ENCODE results near the gene IPPK. TPM values are rescaled to one million over a fixed set of nuclear protein-coding genes. Genes with fewer than 3 reads are reported as not detected.

Gene IPPK
- total RNA-seq, 1 experiment from 2014 or later = 10.6 TPM

DNA sequence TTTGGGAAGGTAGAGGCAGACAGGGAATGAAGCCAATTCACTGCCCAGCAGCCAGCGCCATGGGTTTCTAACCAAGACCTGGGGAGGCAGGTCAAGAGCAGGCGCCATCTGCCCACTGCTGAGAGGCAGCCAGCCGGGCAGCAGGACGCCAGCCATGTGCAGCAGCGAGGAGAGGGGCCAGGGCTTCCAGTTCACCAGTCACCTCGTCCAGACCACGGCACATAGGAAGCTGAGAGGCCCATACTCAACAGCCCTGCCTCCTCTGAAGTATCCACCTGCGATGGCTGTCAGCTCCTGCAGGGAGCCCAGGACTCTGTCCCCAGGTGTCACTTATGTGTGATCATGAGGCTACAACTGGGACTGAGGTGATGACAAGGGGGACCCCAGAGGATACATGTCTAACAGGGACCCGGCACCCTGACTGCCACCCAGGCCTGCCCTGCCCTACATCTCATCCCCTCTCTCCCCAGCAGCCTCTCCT is 30.1 kb downstream of the IPPK start:
- H3K4me3 ChIP-seq (ENCODE audit: low read length) = no peak overlapping the region
- no peaks in the 10 kb centered on the region for H3K27me3 ChIP-seq (ENCODE audit: low read length)
- ChIA-PET POLR2A (ENCODE audit: unreplicated experiment) (no interaction called here), CTCF (no interaction called here)
- no peak for DNase-seq
- no peaks in the 10 kb centered on the region for H4K20me1 ChIP-seq (ENCODE audit: low read length)
- H3K36me3 ChIP-seq (ENCODE audit: low read depth, low read length) = peaks cover 7% of the 10 kb centered on the region; the same call in 1 of the 2 replicates
- H3K4me2 ChIP-seq (ENCODE audit: low read length) = no peak overlapping the region
- no TSS peak for BruUV-seq (replicated peaks)
- intact Hi-C loops (cut with micrococcal nuclease) = no loop called here
- no peaks in the 10 kb centered on the region for H3K9me3 ChIP-seq (ENCODE audit: low read length)
- H3K9ac ChIP-seq (ENCODE audit: low read length) = no peak overlapping the region
- no peaks in the 10 kb centered on the region for H3K9me2 ChIP-seq (replicated peaks; ENCODE audit: low read length)
- no peaks in the 10 kb centered on the region for H3K79me2 ChIP-seq (ENCODE audit: low read length)
- ATAC-seq = no peak
- no peaks in the 10 kb centered on the region for H3K4me1 ChIP-seq (ENCODE audit: insufficient read depth, low read length)
- H3K27ac ChIP-seq (ENCODE audit: low read length) = no peak overlapping the region
- TF ChIP-seq EZH2 (IDR thresholded peaks at IDR 0.05; ENCODE audit: low read length, unreplicated experiment) = no peak
- H3F3A ChIP-seq (ENCODE audit: low read length, unreplicated experiment) = no peaks in the 10 kb centered on the region
- H2AFZ ChIP-seq (ENCODE audit: low read length) = no peak overlapping the region

DNA sequence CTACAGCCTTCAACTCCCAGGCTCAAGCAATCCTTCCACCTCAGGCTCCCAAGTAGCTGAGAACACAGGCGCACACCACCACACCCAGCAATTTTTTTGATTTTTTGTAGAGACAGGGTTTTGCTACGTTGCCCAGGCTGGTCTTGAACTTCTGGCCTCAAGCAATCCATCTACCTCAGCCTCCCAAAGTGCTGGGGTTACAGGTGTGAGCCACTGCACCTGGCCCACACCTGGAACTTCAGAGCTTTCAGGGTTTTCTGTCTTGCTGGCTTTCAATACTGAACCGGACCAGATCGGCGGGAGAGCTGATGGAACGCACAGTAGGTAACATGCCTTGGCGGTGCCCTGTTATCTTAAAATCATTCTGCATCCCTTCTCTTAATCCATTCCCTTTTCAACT is 30.8 kb downstream of the IPPK start:
- Histone ChIP-seq H3K9me3 (ENCODE audit: low read length) (no peaks in the 10 kb centered on the region), H3K4me1 (ENCODE audit: insufficient read depth, low read length) (no peaks in the 10 kb centered on the region), H3K9me2 (replicated peaks; ENCODE audit: low read length) (no peaks in the 10 kb centered on the region), H3K79me2 (ENCODE audit: low read length) (no peaks in the 10 kb centered on the region), H2AFZ (ENCODE audit: low read length) (no peak overlapping the region), H3K27ac (ENCODE audit: low read length) (no peak overlapping the region), H3K4me3 (ENCODE audit: low read length) (no peak overlapping the region), H3K36me3 (ENCODE audit: low read depth, low read length) (peaks cover 10% of the 10 kb centered on the region; the same call in 1 of the 2 replicates), H3K9ac (ENCODE audit: low read length) (no peak overlapping the region), H3F3A (ENCODE audit: low read length, unreplicated experiment) (no peaks in the 10 kb centered on the region), H3K27me3 (ENCODE audit: low read length) (no peaks in the 10 kb centered on the region), H4K20me1 (ENCODE audit: low read length) (no peaks in the 10 kb centered on the region), H3K4me2 (ENCODE audit: low read length) (no peak overlapping the region)
- CTCF ChIA-PET = no interaction called here
- POLR2A ChIA-PET (ENCODE audit: unreplicated experiment) = no interaction called here
- no peak for TF ChIP-seq EZH2 (IDR thresholded peaks at IDR 0.05; ENCODE audit: low read length, unreplicated experiment)
- TF ChIP-seq EZH2phosphoT487 (IDR thresholded peaks at IDR 0.05; ENCODE audit: borderline replicate concordance, low read length) = no peak
- TF ChIP-seq, protein P1, sequence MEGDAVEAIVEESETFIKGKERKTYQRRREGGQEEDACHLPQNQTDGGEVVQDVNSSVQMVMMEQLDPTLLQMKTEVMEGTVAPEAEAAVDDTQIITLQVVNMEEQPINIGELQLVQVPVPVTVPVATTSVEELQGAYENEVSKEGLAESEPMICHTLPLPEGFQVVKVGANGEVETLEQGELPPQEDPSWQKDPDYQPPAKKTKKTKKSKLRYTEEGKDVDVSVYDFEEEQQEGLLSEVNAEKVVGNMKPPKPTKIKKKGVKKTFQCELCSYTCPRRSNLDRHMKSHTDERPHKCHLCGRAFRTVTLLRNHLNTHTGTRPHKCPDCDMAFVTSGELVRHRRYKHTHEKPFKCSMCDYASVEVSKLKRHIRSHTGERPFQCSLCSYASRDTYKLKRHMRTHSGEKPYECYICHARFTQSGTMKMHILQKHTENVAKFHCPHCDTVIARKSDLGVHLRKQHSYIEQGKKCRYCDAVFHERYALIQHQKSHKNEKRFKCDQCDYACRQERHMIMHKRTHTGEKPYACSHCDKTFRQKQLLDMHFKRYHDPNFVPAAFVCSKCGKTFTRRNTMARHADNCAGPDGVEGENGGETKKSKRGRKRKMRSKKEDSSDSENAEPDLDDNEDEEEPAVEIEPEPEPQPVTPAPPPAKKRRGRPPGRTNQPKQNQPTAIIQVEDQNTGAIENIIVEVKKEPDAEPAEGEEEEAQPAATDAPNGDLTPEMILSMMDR (conservative IDR thresholded peaks at IDR 0.05; ENCODE audit: low read depth, low read length) = no peak
- BruUV-seq (replicated peaks) = no TSS peak
- intact Hi-C loops (cut with micrococcal nuclease) = no loop called here
- no peak for DNase-seq
- no peak for ATAC-seq

DNA sequence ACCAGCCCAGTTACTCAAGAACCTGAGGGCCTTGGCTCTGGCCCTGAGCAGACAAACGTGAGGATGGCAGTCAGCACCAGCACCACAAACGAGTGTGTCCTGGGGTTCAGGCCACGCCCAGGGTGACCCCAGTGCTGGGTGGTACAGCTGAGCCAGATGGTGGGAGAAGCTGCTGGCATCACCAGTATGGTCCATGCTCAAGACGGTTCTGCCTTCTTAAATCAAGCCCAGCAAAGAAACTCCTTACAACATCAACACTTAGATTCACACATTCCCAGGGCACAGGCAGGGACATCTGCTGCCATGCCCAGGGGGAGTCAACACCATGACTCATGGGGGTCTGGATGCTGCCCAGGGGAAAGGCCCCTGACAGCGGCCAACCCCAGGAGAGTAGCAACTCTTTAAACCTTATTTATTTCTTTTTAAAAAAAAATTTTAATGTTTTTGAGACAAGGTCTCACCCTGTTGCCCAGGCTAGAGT is 31.3 kb downstream of the IPPK start:
- no peak overlapping the region for H3K4me3 ChIP-seq (ENCODE audit: low read length)
- H4K20me1 ChIP-seq (ENCODE audit: low read length) = no peaks in the 10 kb centered on the region
- H2AFZ ChIP-seq (ENCODE audit: low read length) = no peak overlapping the region
- no peaks in the 10 kb centered on the region for H3K27me3 ChIP-seq (ENCODE audit: low read length)
- ChIA-PET CTCF (no interaction called here), POLR2A (ENCODE audit: unreplicated experiment) (no interaction called here)
- BruUV-seq (replicated peaks) = no TSS peak
- H3K4me1 ChIP-seq (ENCODE audit: insufficient read depth, low read length) = no peaks in the 10 kb centered on the region
- H3K79me2 ChIP-seq (ENCODE audit: low read length) = no peaks in the 10 kb centered on the region
- no peak for ATAC-seq
- no peak for DNase-seq
- H3K36me3 ChIP-seq (ENCODE audit: low read depth, low read length) = peaks cover 14% of the 10 kb centered on the region
- H3K9me2 ChIP-seq (replicated peaks; ENCODE audit: low read length) = no peaks in the 10 kb centered on the region
- TF ChIP-seq, protein P1 (conservative IDR thresholded peaks at IDR 0.05; ENCODE audit: low read depth, low read length) = no peak
- TF ChIP-seq EZH2 (IDR thresholded peaks at IDR 0.05; ENCODE audit: low read length, unreplicated experiment) = no peak
- TF ChIP-seq EZH2phosphoT487 (IDR thresholded peaks at IDR 0.05; ENCODE audit: borderline replicate concordance, low read length) = no peak
- no peaks in the 10 kb centered on the region for H3F3A ChIP-seq (ENCODE audit: low read length, unreplicated experiment)
- no peak overlapping the region for H3K27ac ChIP-seq (ENCODE audit: low read length)
- intact Hi-C loops (cut with micrococcal nuclease) = no loop called here
- H3K9ac ChIP-seq (ENCODE audit: low read length) = no peak overlapping the region
- H3K9me3 ChIP-seq (ENCODE audit: low read length) = no peaks in the 10 kb centered on the region
- no peak overlapping the region for H3K4me2 ChIP-seq (ENCODE audit: low read length)
